ENCODE data around the gene SPATS2L. TPM values are rescaled to one million over a fixed set of nuclear protein-coding genes. Genes with fewer than 3 reads are reported as not detected.

SPATS2L gene
- total and polyA plus RNA-seq, 7 experiments from 2014 or later: 1.1 to 51.9 (median 2.9) TPM

DNA sequence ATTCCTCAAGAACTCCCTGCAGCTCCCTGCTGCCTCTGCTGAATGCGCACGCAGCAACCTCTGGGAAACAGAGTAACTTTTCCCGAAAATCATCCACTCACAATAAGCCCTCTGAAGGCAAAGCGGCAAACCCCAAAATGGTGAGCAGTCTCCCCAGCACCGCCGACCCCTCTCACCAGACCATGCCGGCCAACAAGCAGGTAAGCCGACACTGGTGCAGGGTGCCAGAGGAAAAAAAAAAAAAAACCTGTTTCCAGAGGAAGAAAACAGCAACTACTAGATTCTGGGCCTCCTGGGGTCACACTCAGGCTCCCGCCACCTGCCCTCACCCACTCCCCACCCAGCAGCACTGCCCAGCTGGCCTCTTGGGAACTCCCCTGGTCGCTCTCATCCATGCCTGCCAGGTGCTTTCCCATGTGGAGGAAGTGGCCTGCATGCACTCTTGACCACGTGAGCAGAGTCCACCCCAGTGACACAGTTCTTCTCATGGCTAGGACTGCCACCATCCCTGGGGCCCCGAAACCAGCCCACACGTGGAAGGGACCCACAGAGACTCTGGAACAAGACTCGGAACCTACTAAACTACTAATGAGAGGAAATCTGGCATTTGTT, 166.5 kb downstream of the SPATS2L start:
- H3K4me3 ChIP-seq (ENCODE audit: low read length): no peak overlapping the region
- no peak overlapping the region for H3K4me3 Mint-ChIP-seq
- peaks cover 11 to 25% (median 20%) of the 10 kb centered on the region in 7 donors for H3K4me1 Mint-ChIP-seq
- intact Hi-C loops (cut with micrococcal nuclease): no loop called here
- H3K4me1 ChIP-seq (ENCODE audit: control insufficient read depth in 2 of 2, insufficient read depth in 2 of 2, low read length in 2 of 2): peaks cover 6 to 14% of the 10 kb centered on the region in 2 donors
- no peak overlapping the region for H3K27ac Mint-ChIP-seq
- no peaks in the 10 kb centered on the region for H3K27me3 Mint-ChIP-seq
- H3K36me3 ChIP-seq (ENCODE audit: control insufficient read depth in 2 of 3, insufficient read depth in 3 of 3, low read length in 3 of 3): no peaks in the 10 kb centered on the region
- ChIA-PET CTCF (interaction anchor here (0.6 to 4.3 kb wide), 6 partner anchors 8 to 493 kb away, joined by 3 to 31 read pairs (median 6); no protein-coding TSS in a partner anchor), POLR2A (no interaction called here)
- ATAC-seq (no peak), DNase-seq (no peak)
- H3K27me3 ChIP-seq (ENCODE audit: control insufficient read depth in 2 of 2, insufficient read depth in 2 of 2, low read length in 2 of 2): no peaks in the 10 kb centered on the region
- no peaks in the 10 kb centered on the region for H3K9me3 ChIP-seq (ENCODE audit: control insufficient read depth in 2 of 3, low read length in 3 of 3)
- H3K36me3 Mint-ChIP-seq: peaks cover 0 to 11% (median 0%) of the 10 kb centered on the region in 5 donors
- peaks cover 0 to 2% (median 0%) of the 10 kb centered on the region in 11 donors for H3K9me3 Mint-ChIP-seq
- no peak overlapping the region for H3K27ac ChIP-seq (ENCODE audit: low read depth, low read length)

DNA sequence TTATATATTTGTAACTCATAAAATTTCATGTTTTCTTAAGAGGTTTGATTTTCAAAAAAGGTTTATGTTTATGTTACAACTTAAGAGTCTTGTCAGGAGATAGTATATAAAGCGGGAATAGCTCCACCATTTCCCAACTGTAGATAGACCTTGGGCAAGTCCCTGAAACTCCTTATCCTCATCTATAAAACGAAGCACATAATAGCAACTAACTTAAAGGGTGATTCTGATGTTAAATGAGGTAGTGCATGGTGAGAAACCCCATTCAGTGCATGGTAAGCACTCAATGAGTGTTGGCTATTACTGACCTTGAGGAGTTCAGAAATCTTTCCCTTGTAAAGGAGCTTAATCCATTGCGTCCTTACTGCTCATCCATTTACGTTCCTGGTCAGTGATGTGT, 169.3 kb downstream of the SPATS2L start:
- H3K4me1 Mint-ChIP-seq: peaks cover 2 to 15% (median 6%) of the 10 kb centered on the region in 7 donors
- ATAC-seq: no peak
- no peak overlapping the region for H3K4me3 Mint-ChIP-seq
- no peak overlapping the region for H3K27ac ChIP-seq (ENCODE audit: low read depth, low read length)
- H3K4me3 ChIP-seq (ENCODE audit: low read length): no peak overlapping the region
- no peaks in the 10 kb centered on the region for H3K27me3 Mint-ChIP-seq
- no peaks in the 10 kb centered on the region for H3K9me3 Mint-ChIP-seq
- no peaks in the 10 kb centered on the region for H3K27me3 ChIP-seq (ENCODE audit: control insufficient read depth in 2 of 2, insufficient read depth in 2 of 2, low read length in 2 of 2)
- H3K4me1 ChIP-seq (ENCODE audit: control insufficient read depth in 2 of 2, insufficient read depth in 2 of 2, low read length in 2 of 2): peaks cover 0 to 3% of the 10 kb centered on the region in 2 donors
- POLR2A ChIA-PET: no interaction called here
- no peaks in the 10 kb centered on the region for H3K9me3 ChIP-seq (ENCODE audit: control insufficient read depth in 2 of 3, low read length in 3 of 3)
- DNase-seq: no peak
- no peaks in the 10 kb centered on the region for H3K36me3 ChIP-seq (ENCODE audit: control insufficient read depth in 2 of 3, insufficient read depth in 3 of 3, low read length in 3 of 3)
- intact Hi-C loops (cut with micrococcal nuclease): no loop called here
- H3K36me3 Mint-ChIP-seq: peaks cover 0 to 14% (median 0%) of the 10 kb centered on the region in 5 donors
- H3K27ac Mint-ChIP-seq: no peak overlapping the region
- CTCF ChIA-PET: interaction anchor here (1.7 kb wide), 1 partner anchor 99 kb away, joined by 4 read pairs; no protein-coding TSS in a partner anchor

DNA sequence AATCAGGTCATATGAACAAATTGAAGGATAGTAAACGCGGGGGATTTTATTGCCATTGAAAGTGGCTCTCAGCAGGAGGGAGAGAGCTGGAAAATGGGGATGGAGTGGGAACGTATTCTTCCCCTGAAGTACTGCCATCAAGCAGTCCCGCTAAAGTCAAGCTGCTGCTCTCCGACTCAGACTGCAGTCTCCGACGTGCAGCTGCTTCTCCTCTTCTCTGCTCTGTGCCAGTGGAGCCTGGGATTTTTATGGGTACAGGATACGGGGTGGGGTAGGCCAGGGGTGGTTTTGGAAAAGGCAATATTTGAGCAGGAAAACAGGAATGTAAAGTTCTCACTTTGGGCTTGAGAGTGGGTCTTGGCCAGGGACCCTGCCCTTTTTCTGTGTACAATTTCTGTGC, 170.3 kb downstream of the SPATS2L start:
- peaks cover 0 to 12% (median 0%) of the 10 kb centered on the region in 5 donors for H3K36me3 Mint-ChIP-seq
- peaks cover 0 to 18% (median 4%) of the 10 kb centered on the region in 7 donors for H3K4me1 Mint-ChIP-seq
- ChIA-PET POLR2A (no interaction called here), CTCF (interaction anchor here (1.7 kb wide), 1 partner anchor 100 kb away, joined by 4 read pairs; no protein-coding TSS in a partner anchor)
- no peaks in the 10 kb centered on the region for H3K9me3 Mint-ChIP-seq
- ATAC-seq (no peak), DNase-seq (no peak)
- Histone ChIP-seq H3K9me3 (ENCODE audit: control insufficient read depth in 2 of 3, low read length in 3 of 3) (no peaks in the 10 kb centered on the region), H3K27me3 (ENCODE audit: control insufficient read depth in 2 of 2, insufficient read depth in 2 of 2, low read length in 2 of 2) (no peaks in the 10 kb centered on the region), H3K4me3 (ENCODE audit: low read length) (no peak overlapping the region), H3K4me1 (ENCODE audit: control insufficient read depth in 2 of 2, insufficient read depth in 2 of 2, low read length in 2 of 2) (peaks cover 0 to 4% of the 10 kb centered on the region in 2 donors), H3K27ac (ENCODE audit: low read depth, low read length) (no peak overlapping the region), H3K36me3 (ENCODE audit: control insufficient read depth in 2 of 3, insufficient read depth in 3 of 3, low read length in 3 of 3) (no peaks in the 10 kb centered on the region)
- H3K27ac Mint-ChIP-seq: peak overlapping the region in 1 of 9 donors; percentile 37
- no peaks in the 10 kb centered on the region for H3K27me3 Mint-ChIP-seq
- intact Hi-C loops (cut with micrococcal nuclease): no loop called here
- H3K4me3 Mint-ChIP-seq: no peak overlapping the region

DNA sequence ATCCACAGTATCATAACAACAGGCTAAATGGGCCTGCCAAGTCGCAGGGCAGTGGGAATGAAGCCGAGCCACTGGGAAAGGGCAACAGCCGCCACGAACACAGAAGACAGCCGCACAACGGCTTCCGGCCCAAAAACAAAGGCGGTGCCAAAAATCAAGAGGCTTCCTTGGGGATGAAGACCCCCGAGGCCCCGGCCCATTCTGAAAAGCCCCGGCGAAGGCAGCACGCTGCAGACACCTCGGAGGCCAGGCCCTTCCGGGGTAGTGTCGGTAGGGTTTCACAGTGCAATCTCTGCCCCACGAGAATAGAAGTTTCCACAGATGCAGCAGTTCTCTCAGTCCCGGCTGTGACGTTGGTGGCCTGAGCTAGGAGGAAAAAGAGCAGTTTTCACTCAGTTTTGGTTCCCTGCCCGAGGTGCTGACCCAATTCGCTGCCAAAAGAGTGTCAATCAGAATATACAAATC, 171.2 kb downstream of the SPATS2L start:
- no peak overlapping the region for H3K4me3 Mint-ChIP-seq
- ChIA-PET CTCF (no interaction called here), POLR2A (interaction anchor here (1.2 kb wide), 1 partner anchor 12 kb away, joined by 4 read pairs; no protein-coding TSS in a partner anchor)
- no peak overlapping the region for H3K27ac ChIP-seq (ENCODE audit: low read depth, low read length)
- H3K4me1 Mint-ChIP-seq: peaks cover 0 to 18% (median 4%) of the 10 kb centered on the region in 7 donors
- H3K36me3 ChIP-seq (ENCODE audit: control insufficient read depth in 2 of 3, insufficient read depth in 3 of 3, low read length in 3 of 3): no peaks in the 10 kb centered on the region
- no peaks in the 10 kb centered on the region for H3K27me3 ChIP-seq (ENCODE audit: control insufficient read depth in 2 of 2, insufficient read depth in 2 of 2, low read length in 2 of 2)
- no peak for ATAC-seq
- intact Hi-C loops (cut with micrococcal nuclease): no loop called here
- H3K27me3 Mint-ChIP-seq: no peaks in the 10 kb centered on the region
- peaks cover 0 to 4% of the 10 kb centered on the region in 2 donors for H3K4me1 ChIP-seq (ENCODE audit: control insufficient read depth in 2 of 2, insufficient read depth in 2 of 2, low read length in 2 of 2)
- H3K36me3 Mint-ChIP-seq: peaks cover 0 to 12% (median 0%) of the 10 kb centered on the region in 5 donors
- no peaks in the 10 kb centered on the region for H3K9me3 ChIP-seq (ENCODE audit: control insufficient read depth in 2 of 3, low read length in 3 of 3)
- H3K9me3 Mint-ChIP-seq: no peaks in the 10 kb centered on the region
- no peak overlapping the region for H3K4me3 ChIP-seq (ENCODE audit: low read length)
- no peak for DNase-seq
- no peak overlapping the region for H3K27ac Mint-ChIP-seq

DNA sequence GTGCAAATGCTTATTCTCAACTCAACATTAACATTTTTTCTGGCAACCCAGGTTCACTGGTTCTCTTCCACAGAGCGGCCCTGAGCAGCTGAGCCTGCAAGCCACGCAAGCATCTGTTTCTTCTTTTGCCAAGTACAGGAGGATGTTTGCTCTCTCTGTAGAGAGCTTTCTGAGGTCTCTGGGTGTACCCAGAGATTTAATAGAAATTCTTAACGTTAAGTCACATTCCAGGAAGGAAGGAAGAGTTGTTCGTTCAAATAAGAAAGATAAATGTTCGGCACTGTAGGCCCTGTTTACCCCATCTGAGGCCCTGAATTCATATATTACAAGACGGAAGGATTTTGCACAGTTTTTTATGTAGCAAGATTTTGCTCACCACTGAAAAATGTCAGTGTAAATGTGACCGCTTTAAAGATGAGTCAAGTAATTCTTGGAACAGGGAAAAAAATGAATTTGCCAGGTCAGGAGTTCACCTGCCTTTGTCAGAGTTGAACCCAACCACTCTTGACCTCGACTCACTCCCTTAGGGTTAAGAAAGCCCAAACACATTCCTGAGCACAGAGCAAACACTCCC, 173.3 kb downstream of the SPATS2L start:
- H3K36me3 Mint-ChIP-seq: peaks cover 0 to 10% (median 0%) of the 10 kb centered on the region in 5 donors
- intact Hi-C loops (cut with micrococcal nuclease): loop anchor here (2.0 to 5.0 kb wide), 4 partner anchors 35 to 777 kb away; partner anchors contain the start of gene SPATS2L (in 1 of the 2)
- no peaks in the 10 kb centered on the region for H3K9me3 Mint-ChIP-seq
- no peak overlapping the region for H3K27ac ChIP-seq (ENCODE audit: low read depth, low read length)
- H3K4me3 ChIP-seq (ENCODE audit: low read length): no peak overlapping the region
- peaks cover 0 to 24% (median 4%) of the 10 kb centered on the region in 7 donors for H3K4me1 Mint-ChIP-seq
- ATAC-seq: no peak
- ChIA-PET CTCF (interaction anchor here (1.3 to 2.2 kb wide), 2 partner anchors 11 to 500 kb away, joined by 7 to 8 read pairs; no protein-coding TSS in a partner anchor), POLR2A (no interaction called here)
- DNase-seq: no peak
- no peaks in the 10 kb centered on the region for H3K27me3 ChIP-seq (ENCODE audit: control insufficient read depth in 2 of 2, insufficient read depth in 2 of 2, low read length in 2 of 2)
- peak overlapping the region in 6 of 9 donors; percentile 27 to 82 (median 58) for H3K27ac Mint-ChIP-seq
- no peaks in the 10 kb centered on the region for H3K9me3 ChIP-seq (ENCODE audit: control insufficient read depth in 2 of 3, low read length in 3 of 3)
- H3K27me3 Mint-ChIP-seq: no peaks in the 10 kb centered on the region
- peak overlapping the region in 1 of 10 donors; percentile 30 for H3K4me3 Mint-ChIP-seq
- H3K4me1 ChIP-seq (ENCODE audit: control insufficient read depth in 2 of 2, insufficient read depth in 2 of 2, low read length in 2 of 2): peaks cover 0 to 4% of the 10 kb centered on the region in 2 donors
- no peaks in the 10 kb centered on the region for H3K36me3 ChIP-seq (ENCODE audit: control insufficient read depth in 2 of 3, insufficient read depth in 3 of 3, low read length in 3 of 3)

DNA sequence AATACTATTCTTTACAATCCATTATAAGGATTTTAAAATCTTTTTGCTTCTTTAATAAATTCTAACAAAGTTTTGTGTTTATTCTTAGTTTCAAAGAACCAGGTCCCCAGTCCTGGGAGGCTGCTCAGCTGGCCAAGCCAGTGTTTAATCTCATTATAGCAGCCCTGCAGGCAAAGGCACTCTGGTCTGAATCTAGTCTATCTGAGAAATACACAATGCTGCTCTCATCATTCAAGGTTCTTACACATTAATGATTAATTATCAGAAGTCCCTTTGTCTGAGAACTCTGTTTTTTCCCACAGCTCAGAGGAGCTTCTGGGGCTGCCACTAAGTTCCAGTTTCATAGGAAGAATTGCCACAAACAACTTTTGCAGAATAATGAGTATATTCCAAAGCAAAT, 175.7 kb downstream of the SPATS2L start:
- Mint-ChIP-seq H3K4me1 (peaks cover 0 to 24% (median 4%) of the 10 kb centered on the region in 7 donors), H3K4me3 (no peak overlapping the region), H3K36me3 (peaks cover 0 to 10% (median 0%) of the 10 kb centered on the region in 5 donors), H3K9me3 (no peaks in the 10 kb centered on the region), H3K27ac (no peak overlapping the region), H3K27me3 (no peaks in the 10 kb centered on the region)
- Histone ChIP-seq H3K36me3 (ENCODE audit: control insufficient read depth in 2 of 3, insufficient read depth in 3 of 3, low read length in 3 of 3) (no peaks in the 10 kb centered on the region), H3K4me3 (ENCODE audit: low read length) (no peak overlapping the region), H3K27ac (ENCODE audit: low read depth, low read length) (no peak overlapping the region), H3K4me1 (ENCODE audit: control insufficient read depth in 2 of 2, insufficient read depth in 2 of 2, low read length in 2 of 2) (peaks cover 0 to 4% of the 10 kb centered on the region in 2 donors), H3K27me3 (ENCODE audit: control insufficient read depth in 2 of 2, insufficient read depth in 2 of 2, low read length in 2 of 2) (no peaks in the 10 kb centered on the region), H3K9me3 (ENCODE audit: control insufficient read depth in 2 of 3, low read length in 3 of 3) (no peaks in the 10 kb centered on the region)
- ChIA-PET CTCF (interaction anchor here (0.6 to 6.9 kb wide), 9 partner anchors 7 to 1214 kb away, joined by 3 to 37 read pairs (median 4); no protein-coding TSS in a partner anchor), POLR2A (no interaction called here)
- intact Hi-C loops (cut with micrococcal nuclease): loop anchor here (5.0 kb wide), 2 partner anchors 220 to 780 kb away; no protein-coding TSS in a partner anchor
- ATAC-seq: no peak
- DNase-seq: no peak

All from naive thymus-derived CD4-positive, alpha-beta T cell (primary cell).